ENCODE measurements around the gene KRTAP5-8. TPM values are rescaled to one million over a fixed set of nuclear protein-coding genes. Genes with fewer than 3 reads are reported as not detected.

The KRTAP5-8 gene
- total RNA-seq, 1 experiment from 2014 or later: not detected

DNA sequence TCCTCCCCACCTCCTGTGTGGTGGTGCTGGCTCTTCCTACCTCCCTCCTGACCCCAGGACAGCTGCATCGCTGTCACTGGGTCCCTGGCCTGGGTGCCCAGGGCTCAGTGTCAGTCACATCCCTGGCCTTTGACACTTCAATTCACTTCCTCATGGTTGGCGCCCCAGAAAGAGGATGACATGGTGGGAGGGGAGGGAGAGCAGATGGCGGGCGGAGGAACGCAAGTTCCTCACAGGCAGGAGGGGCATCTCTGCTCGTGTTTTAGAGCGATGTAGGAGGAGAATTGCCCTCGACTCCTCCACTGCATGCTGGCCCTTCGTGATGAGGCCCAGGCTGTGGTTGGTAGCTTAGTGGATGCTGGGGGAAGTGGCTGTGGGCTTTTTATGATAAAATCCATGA is 45.9 kb upstream of the KRTAP5-8 start:
- no peak for DNase-seq (ENCODE audit: low spot score)
- H3K4me1 Mint-ChIP-seq: peaks cover 6% of the 10 kb centered on the region
- TF ChIP-seq, protein P1, sequence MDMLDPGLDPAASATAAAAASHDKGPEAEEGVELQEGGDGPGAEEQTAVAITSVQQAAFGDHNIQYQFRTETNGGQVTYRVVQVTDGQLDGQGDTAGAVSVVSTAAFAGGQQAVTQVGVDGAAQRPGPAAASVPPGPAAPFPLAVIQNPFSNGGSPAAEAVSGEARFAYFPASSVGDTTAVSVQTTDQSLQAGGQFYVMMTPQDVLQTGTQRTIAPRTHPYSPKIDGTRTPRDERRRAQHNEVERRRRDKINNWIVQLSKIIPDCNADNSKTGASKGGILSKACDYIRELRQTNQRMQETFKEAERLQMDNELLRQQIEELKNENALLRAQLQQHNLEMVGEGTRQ (CRISPR knock-in tag; IDR thresholded peaks at IDR 0.05): no peak
- no peak for TF ChIP-seq NFYB (CRISPR knock-in tag; conservative IDR thresholded peaks at IDR 0.05; ENCODE audit: low read depth)
- no peak for TF ChIP-seq SMAD3 (CRISPR knock-in tag; IDR thresholded peaks at IDR 0.05; ENCODE audit: borderline replicate concordance)
- TF ChIP-seq, protein P2, sequence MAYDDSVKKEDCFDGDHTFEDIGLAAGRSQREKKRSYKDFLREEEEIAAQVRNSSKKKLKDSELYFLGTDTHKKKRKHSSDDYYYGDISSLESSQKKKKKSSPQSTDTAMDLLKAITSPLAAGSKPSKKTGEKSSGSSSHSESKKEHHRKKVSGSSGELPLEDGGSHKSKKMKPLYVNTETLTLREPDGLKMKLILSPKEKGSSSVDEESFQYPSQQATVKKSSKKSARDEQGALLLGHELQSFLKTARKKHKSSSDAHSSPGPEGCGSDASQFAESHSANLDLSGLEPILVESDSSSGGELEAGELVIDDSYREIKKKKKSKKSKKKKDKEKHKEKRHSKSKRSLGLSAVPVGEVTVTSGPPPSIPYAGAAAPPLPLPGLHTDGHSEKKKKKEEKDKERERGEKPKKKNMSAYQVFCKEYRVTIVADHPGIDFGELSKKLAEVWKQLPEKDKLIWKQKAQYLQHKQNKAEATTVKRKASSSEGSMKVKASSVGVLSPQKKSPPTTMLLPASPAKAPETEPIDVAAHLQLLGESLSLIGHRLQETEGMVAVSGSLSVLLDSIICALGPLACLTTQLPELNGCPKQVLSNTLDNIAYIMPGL (CRISPR knock-in tag; IDR thresholded peaks at IDR 0.05): no peak
- no peak for TF ChIP-seq ZNF232 (CRISPR knock-in tag; IDR thresholded peaks at IDR 0.05)
- TF ChIP-seq SMAD4 (CRISPR knock-in tag; IDR thresholded peaks at IDR 0.05): no peak
- TF ChIP-seq, protein P3, sequence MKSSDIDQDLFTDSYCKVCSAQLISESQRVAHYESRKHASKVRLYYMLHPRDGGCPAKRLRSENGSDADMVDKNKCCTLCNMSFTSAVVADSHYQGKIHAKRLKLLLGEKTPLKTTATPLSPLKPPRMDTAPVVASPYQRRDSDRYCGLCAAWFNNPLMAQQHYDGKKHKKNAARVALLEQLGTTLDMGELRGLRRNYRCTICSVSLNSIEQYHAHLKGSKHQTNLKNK (CRISPR knock-in tag; IDR thresholded peaks at IDR 0.05): no peak
- TF ChIP-seq JAZF1 (CRISPR knock-in tag; IDR thresholded peaks at IDR 0.05): no peak
- no peak for TF ChIP-seq PRRX2 (CRISPR knock-in tag; IDR thresholded peaks at IDR 0.05)
- TF ChIP-seq, protein P4, sequence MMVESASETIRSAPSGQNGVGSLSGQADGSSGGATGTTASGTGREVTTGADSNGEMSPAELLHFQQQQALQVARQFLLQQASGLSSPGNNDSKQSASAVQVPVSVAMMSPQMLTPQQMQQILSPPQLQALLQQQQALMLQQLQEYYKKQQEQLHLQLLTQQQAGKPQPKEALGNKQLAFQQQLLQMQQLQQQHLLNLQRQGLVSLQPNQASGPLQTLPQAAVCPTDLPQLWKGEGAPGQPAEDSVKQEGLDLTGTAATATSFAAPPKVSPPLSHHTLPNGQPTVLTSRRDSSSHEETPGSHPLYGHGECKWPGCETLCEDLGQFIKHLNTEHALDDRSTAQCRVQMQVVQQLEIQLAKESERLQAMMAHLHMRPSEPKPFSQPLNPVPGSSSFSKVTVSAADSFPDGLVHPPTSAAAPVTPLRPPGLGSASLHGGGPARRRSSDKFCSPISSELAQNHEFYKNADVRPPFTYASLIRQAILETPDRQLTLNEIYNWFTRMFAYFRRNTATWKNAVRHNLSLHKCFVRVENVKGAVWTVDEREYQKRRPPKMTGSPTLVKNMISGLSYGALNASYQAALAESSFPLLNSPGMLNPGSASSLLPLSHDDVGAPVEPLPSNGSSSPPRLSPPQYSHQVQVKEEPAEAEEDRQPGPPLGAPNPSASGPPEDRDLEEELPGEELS (CRISPR knock-in tag; IDR thresholded peaks at IDR 0.05): no peak
- no peak for TF ChIP-seq CREB1 (CRISPR knock-in tag; IDR thresholded peaks at IDR 0.05)
- no peak for TF ChIP-seq NR3C1 (CRISPR knock-in tag; conservative IDR thresholded peaks at IDR 0.05; ENCODE audit: low read depth)
- TF ChIP-seq, protein P5, sequence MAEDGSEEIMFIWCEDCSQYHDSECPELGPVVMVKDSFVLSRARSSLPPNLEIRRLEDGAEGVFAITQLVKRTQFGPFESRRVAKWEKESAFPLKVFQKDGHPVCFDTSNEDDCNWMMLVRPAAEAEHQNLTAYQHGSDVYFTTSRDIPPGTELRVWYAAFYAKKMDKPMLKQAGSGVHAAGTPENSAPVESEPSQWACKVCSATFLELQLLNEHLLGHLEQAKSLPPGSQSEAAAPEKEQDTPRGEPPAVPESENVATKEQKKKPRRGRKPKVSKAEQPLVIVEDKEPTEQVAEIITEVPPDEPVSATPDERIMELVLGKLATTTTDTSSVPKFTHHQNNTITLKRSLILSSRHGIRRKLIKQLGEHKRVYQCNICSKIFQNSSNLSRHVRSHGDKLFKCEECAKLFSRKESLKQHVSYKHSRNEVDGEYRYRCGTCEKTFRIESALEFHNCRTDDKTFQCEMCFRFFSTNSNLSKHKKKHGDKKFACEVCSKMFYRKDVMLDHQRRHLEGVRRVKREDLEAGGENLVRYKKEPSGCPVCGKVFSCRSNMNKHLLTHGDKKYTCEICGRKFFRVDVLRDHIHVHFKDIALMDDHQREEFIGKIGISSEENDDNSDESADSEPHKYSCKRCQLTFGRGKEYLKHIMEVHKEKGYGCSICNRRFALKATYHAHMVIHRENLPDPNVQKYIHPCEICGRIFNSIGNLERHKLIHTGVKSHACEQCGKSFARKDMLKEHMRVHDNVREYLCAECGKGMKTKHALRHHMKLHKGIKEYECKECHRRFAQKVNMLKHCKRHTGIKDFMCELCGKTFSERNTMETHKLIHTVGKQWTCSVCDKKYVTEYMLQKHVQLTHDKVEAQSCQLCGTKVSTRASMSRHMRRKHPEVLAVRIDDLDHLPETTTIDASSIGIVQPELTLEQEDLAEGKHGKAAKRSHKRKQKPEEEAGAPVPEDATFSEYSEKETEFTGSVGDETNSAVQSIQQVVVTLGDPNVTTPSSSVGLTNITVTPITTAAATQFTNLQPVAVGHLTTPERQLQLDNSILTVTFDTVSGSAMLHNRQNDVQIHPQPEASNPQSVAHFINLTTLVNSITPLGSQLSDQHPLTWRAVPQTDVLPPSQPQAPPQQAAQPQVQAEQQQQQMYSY (CRISPR knock-in tag; IDR thresholded peaks at IDR 0.05): no peak
- TF ChIP-seq ZNF317 (CRISPR knock-in tag; IDR thresholded peaks at IDR 0.05; ENCODE audit: borderline replicate concordance, low read depth): no peak
- TF ChIP-seq, protein P6, sequence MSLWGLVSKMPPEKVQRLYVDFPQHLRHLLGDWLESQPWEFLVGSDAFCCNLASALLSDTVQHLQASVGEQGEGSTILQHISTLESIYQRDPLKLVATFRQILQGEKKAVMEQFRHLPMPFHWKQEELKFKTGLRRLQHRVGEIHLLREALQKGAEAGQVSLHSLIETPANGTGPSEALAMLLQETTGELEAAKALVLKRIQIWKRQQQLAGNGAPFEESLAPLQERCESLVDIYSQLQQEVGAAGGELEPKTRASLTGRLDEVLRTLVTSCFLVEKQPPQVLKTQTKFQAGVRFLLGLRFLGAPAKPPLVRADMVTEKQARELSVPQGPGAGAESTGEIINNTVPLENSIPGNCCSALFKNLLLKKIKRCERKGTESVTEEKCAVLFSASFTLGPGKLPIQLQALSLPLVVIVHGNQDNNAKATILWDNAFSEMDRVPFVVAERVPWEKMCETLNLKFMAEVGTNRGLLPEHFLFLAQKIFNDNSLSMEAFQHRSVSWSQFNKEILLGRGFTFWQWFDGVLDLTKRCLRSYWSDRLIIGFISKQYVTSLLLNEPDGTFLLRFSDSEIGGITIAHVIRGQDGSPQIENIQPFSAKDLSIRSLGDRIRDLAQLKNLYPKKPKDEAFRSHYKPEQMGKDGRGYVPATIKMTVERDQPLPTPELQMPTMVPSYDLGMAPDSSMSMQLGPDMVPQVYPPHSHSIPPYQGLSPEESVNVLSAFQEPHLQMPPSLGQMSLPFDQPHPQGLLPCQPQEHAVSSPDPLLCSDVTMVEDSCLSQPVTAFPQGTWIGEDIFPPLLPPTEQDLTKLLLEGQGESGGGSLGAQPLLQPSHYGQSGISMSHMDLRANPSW (CRISPR knock-in tag; conservative IDR thresholded peaks at IDR 0.05; ENCODE audit: low read depth): no peak
- TF ChIP-seq MXD4 (CRISPR knock-in tag; IDR thresholded peaks at IDR 0.05; ENCODE audit: borderline replicate concordance): no peak
- TF ChIP-seq OVOL2 (CRISPR knock-in tag; IDR thresholded peaks at IDR 0.05; ENCODE audit: borderline replicate concordance): no peak
- TF ChIP-seq SOX15 (CRISPR knock-in tag; IDR thresholded peaks at IDR 0.05): no peak
- H3K4me3 Mint-ChIP-seq: no peak overlapping the region
- no peak for ATAC-seq
- no peaks in the 10 kb centered on the region for H3K9me3 Mint-ChIP-seq
- ChIA-PET CTCF (no interaction called here), POLR2A (no interaction called here)
- H3K36me3 Mint-ChIP-seq: peaks cover 40% of the 10 kb centered on the region
- no peaks in the 10 kb centered on the region for H3K27me3 Mint-ChIP-seq (ENCODE audit: low read depth)
- no peak overlapping the region for H3K27ac Mint-ChIP-seq
